ENCODE measurements around the gene SSC4D. TPM values are rescaled to one million over a fixed set of nuclear protein-coding genes. Genes with fewer than 3 reads are reported as not detected.

The SSC4D gene
- total and polyA plus RNA-seq, 2 of the 8 experiments (the other 6 are each of a cell fraction or from before 2014, with no cell fraction given) = 11.8 to 27.5 TPM

DNA sequence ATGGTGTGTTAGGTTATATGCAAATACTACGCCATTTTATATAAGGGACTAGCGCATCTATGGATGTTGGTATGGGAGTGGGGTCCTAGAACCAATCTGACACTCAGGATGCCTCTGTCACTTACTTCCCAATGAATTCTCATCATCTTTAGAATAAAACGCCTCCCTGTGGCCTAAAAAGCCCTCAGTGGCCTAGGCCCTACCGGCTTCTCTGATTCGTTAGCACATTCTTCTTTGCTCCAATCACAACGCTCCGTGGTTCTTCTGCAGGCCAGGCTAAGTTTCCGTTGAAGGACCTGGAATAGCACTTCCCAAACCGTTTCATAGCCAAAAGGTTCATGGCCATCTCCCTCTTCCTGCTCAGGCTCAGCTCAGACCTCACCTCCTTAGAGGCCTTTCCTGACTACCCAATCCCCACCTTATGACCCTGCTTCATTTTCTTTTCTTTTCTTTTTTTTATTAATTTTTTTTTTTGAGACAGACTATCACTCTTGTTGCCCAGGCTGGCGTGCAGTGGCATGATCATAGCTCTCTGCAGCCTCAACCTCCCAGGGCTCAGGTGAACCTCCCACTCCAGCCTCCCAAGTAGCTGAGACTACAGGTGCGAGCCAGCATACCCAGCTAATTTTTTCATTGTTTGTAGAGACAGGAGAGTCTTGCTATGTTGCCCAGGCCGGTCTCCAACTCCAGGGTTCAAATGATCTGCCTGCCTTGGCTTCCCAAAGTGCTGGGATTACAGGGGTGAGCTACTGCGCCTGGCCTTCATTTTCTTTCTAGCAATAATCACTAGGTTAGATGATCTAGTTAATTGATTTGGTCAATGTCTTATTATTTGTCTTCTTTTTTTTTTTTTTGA, 26.2 kb downstream of the SSC4D start (continued):
- TF ChIP-seq, protein P1, sequence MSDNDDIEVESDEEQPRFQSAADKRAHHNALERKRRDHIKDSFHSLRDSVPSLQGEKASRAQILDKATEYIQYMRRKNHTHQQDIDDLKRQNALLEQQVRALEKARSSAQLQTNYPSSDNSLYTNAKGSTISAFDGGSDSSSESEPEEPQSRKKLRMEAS (IDR thresholded peaks at IDR 0.05) = peak; percentile 55; the same call in 1 of the 2 replicates
- TF ChIP-seq HDAC6 (IDR thresholded peaks at IDR 0.05; ENCODE audit: low read depth, low read length) = no peak
- no peak for TF ChIP-seq GABPA (IDR thresholded peaks at IDR 0.05; ENCODE audit: borderline replicate concordance, insufficient read depth, low read length)
- TF ChIP-seq RXRA (IDR thresholded peaks at IDR 0.05; ENCODE audit: insufficient read depth, low read depth, low read length) = no peak
- TF ChIP-seq TAF7 (optimal IDR thresholded peaks at IDR 0.05; ENCODE audit: borderline replicate concordance, low read depth, low read length) = no peak
- TF ChIP-seq SP4 (IDR thresholded peaks at IDR 0.05; ENCODE audit: low read length) = no peak
